GM19455 (cell line): Measurements from ENCODE around the gene FIGLA.
"Not testable (repeated sequence)": the region's sequence is repeated elsewhere in the genome, so short reads cannot be mapped to it uniquely, and the experiment has no call there.

Source experiments
- ATAC-seq: cut with Tn5 transposase; IDR thresholded peaks from one replicate; pipeline ENCODE4 v1.9.1; 2021; ENCODE audit not compliant: unreplicated experiment

FIGLA gene

DNA sequence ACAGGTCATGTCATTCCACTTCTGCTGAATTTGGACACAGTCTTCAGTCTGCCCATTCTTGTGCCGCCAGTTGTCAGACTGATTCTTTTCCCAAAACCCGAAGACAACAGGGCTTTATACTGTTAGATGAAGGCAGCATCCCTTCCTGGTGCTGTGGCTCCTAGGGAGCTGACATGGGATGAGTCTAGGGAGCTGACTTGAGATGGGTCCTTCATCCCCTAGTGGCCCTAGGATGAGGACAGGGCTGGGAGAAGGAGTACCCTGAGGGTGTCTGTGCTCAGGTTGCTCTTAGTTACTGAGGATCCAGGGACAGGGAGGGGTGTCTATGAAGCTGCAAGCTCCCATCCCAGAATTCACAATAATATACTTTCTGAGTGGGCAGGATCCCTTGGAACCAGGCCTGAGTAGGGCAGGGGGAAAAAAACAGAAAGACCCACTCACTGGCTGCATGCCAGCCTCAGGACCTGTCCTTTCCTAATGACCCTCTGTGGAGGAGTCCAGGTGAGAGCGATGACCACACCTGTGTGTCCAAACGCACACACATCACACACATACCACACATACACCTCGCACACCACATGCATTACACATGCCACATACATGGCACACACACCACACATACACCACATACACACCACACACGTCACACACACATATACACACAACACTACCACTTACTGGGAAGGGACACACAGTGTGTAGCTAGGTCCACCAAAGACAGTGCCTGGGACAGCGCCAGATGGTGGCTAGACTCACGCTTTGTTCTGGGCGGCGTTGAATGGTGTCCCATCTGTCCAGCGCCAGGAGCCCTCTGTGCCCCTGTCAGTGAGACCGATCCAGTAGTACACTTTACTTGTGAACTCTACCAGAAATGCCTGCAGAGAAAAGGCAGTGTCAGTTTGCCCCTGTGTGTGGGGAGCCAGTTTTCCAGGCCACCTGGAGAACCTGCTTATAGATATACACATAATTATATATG is 18.8 kb upstream of the FIGLA start:
- no peak for ATAC-seq

DNA sequence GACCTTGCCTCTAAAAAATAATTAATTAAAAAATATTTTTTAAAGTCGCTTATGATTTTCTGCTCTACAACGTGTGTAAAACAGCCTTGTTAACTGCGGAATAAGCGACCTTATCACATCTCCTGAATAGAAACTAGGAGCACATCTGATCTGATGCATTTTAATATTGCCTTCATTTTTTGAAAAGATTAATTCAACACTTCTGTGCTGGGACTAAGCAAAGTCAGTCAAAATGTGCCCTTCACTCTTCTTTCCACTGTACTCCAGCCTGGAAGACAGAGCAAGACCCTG is 17.3 kb upstream of the FIGLA start:
- no peak for ATAC-seq

DNA sequence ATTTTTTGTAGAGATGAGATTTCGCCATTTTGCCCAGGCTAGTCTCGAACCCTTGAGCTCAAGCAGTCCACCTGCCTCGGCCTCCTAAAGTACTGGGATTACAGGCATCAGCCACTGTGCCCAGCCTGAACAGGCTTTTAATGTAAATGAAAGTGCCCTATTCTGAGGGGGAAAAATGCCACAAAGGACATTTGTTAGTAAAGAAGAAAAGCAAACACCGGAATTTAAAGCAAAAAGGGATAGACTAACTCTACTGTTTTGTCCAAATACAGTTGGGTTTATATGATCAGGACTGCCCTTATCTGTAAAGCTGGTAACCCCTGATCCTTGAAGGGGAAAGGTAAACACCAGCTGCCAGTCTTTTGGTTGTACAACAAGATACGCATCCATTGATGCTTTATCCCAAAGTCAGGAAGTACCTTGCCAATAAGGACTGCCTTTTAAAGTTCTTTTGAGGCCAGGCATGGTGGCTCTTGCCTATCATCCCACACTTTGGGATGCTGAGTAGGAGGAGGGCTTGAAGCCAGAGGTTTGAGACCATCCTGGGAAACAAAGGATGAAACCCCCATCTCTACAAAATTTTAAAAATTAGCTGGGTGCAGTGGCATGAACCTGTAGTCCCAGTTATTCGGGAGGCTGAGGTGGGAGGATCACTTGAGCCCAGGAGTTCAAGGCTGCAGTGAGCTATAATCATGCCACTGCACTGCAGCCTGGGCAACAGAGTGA is 16.8 kb upstream of the FIGLA start:
- no peak for ATAC-seq

DNA sequence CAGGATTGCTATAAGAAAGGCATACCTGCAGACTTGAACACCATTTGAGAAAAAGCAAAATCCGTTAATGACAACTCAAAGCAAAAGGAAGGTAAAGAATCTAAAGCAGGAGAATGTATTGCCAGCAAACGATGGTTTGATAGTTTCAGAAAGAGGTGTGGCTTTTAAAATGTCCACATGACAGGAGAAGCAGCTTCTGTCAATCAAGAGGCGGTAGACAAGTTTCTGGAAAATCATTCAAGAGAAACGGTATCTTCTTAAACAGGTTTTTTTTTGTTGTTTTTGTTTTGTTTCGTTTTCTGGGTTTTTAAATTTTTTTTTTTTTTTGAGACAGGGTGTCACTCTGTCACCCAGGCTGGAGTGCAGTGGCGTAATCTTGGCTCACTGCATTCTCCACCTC is 16.2 kb upstream of the FIGLA start:
- ATAC-seq, result no peak

DNA sequence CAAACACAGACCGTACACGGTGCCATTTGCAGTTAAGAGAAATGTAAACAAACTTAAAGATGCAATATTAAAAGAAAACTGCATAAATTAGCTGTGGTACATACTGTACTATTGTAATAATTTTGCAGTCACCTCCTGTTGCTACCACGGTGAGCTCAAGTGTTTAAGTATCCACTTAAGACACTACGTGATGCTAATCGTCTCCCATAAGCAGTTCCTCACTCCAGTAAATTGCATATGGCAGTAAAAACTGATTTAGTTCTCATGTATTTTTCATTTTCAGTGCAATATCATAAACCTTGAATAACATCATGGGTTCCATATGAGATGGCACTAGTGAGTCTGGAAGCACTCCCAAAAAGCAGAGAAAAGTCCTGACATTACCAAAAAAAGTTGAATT is 15.6 kb upstream of the FIGLA start:
- no peak for ATAC-seq

DNA sequence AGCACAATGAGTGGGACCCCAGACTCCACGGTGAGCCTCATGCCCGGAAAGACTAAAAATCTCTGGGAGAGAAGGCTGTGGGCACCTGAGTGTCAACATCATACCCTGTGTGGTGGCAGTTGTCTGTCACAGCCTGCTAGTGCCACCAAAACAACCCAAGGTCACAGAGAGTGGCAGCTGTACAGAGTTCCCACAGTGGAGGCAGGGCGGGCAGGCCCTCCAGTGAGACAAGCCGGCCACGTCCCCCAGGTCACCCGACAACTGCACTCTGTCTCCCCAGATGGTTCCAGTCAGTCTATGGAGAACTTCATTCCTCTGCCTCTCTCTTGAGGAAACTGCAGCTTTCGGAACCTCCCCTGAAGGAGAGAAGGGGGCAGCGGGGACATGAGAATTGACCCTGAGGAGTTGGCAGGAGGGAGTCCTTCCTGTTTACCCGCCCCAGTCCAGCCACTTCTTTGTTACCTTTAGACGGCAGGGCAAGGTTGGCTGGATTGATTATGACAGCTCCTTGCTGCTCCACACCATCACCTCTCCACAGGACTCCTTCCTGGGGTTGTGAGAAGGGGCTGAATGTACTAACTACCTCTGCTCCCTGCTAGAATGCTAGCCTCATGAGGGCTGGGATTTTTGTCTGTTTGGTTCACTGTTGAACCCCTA is 11.3 kb upstream of the FIGLA start:
- ATAC-seq, result no peak

DNA sequence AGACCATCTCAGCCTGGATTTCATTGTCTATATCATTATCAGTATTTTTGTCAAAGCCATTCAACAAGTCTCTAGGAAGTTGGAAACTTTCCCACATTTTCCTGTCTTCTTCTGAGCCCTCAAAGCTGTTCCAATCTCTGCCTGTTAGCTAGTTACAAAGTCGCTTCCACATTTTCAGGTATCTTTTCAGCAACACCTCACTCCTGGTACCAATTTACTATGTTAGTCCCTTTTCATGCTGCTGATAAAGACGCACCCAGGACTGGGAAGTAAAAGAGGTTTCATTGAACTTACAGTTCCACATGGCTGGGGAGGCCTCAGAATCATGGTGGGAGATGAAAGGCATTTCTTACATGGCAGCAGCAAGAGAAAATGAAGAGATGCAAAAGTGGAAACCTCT is 9.3 kb upstream of the FIGLA start:
- no peak for ATAC-seq

DNA sequence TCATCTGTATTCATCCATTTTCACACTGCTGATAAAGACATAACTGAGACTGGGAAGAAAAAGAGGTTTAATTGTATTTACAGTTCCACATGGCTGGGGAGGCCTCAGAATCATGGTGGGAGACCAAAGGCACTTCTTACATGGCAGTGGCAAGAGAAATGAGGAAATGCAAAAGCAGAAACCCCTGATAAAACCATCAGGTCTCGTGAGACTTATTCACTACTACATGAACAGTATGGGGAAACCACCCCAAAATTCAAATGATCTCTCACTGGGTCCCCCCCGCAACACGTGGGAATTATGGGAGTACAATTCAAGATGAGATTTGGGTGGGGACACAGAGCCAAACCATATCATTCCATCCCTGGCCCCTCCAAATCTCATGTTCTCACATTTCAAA is 7.6 kb upstream of the FIGLA start:
- not testable (repeated sequence) for ATAC-seq

DNA sequence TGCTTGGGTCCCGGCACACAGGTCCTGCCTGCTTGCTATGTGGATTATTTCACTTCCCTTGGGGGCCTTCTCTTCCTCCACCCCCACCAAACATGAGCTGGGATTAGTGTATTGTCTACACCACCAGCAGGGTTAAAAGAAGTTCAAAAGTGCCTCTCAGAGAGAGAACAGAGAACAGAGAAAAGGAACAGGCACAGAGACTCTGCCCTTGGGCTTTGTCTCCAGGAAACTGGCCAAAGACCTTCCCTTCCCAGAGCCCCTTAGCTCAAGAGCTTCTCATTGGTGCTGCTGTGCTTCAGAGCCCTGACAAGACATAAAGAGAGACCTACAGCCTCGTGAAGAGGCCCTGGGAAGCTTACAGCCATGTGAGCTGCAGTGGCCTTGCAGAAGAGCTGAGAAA is 7.1 kb upstream of the FIGLA start:
- no peak for ATAC-seq

DNA sequence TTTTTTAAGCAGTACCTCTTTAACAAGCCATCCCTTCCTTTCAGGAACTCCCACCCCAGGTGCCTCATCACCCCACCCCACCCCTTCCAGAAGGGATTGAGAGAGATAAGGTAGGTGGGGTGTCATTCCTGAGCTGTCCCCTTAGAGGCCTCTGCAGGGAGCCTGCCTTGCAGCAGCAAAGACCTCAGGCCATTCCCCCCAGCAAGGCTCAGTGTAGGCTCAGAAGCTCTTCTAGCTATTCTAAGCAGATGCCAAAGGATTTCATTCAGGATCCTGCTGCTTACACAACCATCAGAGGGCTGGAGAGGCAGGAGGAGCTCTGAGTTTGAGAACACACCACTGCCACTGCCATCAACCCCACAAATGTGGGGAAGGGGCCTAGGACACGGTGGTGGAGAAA is 5.8 kb upstream of the FIGLA start:
- ATAC-seq, result no peak

DNA sequence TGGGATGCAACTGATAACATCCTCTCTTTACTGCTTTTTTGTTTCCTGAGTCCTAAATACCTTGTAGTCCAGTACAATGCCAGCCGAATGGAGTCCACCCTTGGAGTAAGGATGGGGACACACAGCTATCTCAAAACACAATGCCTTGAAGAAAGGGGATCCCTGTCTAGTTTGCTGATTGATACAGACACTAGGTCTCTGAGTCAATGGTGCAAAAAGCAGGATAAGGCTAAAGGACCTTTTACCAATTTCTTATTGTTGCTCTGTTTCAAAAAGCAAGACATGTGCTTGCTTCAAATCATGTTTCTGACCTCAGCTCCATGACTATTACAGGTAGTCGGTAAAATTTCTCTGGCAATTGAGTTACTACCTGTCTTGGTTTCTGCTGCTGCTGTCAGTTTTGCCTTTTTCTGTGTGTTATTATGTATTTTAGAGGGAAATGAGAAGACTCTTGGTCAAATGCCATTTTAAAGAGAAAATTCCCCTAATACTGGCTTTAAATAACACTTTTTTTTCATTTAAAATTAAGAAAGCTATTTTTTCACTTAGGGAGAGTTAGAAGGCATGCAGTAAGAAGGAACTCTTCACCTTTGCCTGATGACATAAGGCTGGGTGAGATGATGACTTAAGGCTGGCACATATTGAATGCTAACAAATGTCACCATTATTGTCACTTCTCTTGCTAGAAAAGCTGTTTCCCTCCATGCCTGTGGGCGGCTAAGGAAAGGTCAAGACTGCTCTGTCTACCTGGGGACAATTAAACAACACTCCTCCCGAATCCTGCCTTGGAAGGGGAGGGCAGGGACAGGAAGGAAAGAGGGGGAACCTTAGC is 4.9 kb upstream of the FIGLA start:
- no peak for ATAC-seq

DNA sequence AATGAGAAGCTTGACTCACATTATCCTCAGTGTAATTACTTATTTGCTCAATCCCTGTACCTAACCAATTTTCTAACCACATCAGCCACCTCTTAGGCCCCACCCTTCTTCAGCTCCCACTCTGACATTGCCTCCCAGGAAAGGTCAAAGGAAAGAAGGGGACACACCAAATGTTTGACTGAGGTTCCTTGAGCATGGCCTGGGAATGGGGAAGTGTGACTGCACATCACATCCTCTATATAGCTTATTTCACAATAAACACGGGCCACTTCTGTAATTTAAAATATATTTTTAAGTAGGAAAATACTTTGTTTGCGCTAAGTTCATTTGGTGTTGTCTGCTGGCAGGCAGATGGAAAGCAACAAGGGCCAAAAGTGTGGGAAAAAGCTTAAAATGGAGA is 3.0 kb upstream of the FIGLA start:
- no peak for ATAC-seq

DNA sequence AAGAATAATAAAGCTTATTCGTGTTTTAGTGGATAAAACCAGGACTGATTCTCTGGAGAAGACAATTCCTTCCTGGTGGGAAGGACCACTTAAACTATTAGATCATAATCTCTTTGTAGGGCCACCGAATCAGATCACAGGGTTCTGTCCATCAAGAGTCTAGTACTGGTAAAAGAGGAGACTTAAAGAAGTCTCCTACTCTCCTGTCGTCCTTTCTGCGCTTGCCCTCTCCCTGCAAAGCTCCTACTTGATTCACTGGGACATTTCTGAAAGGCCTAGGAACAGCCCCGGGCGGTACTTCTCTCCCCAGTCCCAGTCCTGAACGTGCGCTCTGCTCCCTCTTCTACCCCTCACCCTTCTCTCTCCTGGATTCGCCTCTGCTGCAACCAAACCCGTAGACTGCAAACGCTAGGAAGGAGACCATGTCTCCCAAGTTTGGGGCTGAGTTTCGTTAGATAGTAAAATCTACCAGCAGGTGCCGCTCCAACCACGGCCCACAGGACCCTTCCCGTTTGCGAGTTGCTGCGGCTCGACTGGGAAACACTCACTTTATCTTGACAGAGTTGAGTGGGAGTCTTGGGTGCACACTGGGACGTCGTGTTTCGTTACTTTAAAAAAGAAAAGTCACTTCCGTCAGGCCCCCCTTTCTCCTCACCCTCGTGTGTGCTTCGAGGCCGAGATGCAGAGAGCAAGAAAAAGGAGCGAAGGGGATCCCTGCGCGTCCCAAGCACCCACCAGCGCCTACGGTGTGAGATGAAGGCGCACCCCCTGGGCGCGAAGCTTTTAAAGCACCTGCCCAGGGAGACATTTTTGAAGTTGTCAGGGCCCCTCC is 923 bp downstream of the FIGLA start:
- no peak for ATAC-seq

DNA sequence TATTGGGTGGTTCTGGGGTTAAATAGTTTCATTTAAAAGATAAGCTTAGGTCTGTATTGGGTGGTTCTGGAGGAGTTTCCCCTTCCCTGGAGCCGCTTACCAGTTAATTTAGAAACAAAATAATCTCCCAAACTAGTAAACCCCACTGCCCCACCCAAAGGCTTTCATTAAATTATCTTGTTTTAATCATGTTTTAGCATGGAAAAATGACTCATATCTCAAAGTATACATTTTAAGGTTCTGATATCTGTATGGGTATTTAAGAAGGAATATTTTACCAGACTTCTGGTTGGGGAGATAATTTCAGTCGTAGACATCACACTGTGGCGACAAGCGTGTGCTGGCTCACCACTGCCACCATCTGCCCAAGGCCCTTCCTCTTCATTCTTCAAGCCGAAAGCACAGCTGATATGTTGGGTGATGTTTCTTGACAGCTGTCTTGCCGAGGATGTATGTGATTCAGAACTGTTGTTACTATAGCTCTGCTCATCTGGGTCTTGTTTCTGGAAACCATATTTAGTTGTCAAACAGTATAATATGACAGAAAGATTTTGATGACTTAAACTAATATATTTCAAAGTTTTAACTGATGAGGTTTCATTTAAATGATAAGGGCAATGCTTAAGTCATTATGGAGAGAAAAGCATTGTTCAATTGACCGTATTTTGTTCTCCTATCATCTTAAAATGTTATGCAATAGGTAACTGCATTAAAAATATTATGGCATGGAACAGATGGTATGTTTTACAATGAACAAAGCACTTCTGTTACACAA is 5.1 kb downstream of the FIGLA start:
- ATAC-seq, result no peak

DNA sequence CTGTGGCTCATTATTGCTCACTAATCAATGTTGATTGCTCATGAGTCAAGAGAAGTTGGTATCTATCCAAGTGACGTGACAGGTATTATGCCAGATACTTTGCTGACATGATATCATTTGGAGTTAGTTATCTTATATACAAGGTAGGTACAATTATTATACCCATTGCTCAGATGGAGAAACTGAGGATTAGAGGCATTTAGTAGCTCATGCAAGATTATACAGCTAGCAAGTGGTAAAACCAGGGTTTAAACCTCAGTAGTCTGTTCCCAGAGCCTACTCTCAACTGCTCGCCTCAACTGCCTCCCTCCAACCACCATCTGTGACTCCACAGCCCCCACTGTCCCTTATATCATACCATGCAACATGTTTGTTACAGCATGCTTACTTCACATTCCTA is 6.1 kb downstream of the FIGLA start:
- no peak for ATAC-seq

DNA sequence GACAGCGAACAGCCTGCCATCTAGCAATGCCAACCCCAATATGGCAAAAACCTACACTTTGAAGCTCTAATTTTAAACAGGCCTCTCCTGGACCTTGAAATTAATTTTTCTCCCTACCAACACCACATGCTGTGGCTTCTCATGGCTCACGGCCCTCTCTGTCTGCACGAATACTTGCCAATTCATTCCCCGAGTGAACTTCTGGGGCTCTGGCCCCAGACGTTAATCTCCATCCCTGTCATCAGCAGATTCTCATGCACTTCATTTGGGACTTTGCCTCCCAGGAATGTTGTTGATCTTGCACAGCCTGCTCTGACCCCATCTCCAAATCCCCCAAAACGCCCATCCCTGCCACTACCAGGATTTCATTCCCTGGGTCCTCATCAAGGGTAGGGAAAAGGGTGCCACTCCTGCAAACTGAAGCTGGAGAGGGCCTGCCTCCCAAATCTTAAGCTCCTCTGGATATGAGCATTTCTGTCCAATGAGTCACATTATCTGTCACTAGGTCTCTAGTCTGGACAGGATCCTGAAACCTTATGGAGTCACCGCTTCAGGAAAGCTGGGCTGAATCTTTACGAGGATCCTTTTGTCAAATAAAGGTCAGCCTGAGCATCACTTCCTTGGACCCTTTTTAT is 10.4 kb downstream of the FIGLA start:
- no peak for ATAC-seq

DNA sequence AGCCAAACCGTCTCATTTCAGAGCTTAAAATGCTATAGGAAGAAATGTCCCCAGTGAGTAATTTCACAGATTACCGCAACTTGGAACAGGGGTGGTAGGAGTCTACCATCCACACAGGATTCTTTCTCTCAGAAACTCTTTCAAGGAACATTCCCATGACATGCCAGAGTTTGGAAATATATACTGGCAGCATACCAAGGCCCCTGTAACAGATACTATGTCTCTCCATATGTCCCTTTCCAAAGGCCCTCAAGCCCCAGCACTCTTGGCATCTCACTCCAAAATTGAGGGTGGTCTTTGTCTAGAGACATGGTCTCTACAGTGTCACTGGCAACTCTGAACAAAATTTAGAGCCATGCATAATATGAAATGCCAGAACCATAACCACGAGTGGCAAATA is 11.0 kb downstream of the FIGLA start:
- ATAC-seq, result no peak

DNA sequence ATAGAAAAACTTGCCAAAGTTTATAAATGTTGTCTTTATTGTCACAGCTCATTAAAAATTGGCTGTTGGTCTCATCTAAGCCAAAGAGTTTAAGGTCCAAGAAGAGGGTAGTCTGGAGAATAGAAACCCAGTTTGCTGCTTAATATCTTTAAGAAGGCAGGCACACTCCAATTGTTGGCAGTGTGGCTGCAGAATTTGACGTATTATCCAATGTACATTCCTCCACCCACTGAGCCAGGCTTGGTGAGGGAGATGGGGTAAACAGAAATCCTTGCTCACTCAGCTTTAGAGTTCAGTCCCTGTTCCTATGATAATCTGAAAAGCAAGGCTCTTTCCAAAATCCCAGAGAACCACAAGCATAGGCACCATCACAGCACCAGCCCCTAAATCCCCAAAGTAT is 11.8 kb downstream of the FIGLA start:
- no peak for ATAC-seq

DNA sequence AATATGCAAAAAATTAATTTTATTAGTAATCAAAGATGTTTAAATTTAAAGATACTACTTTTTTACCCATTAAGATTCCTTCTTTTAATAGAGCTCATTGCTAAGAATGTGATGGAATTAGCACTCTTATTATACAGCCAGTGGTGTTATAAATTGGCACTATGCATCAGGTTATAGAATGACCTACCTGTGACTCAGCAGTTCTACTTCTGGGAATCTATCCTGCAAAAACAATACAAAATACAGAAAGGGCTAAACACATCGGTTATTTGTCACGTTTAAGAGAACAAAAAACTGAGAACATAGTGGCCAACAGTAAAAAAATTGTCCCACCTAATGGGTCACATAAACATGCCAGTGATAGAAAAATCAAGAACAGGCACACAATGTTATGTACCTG is 13.0 kb downstream of the FIGLA start:
- no peak for ATAC-seq
